ENCODE data around the gene LRRC56. TPM values are rescaled to one million over a fixed set of nuclear protein-coding genes. Genes with fewer than 3 reads are reported as not detected.

The LRRC56 gene
- total RNA-seq, 1 experiment from 2014 or later, result 3.4 TPM

GRCh38 chr11:502288-503178 is 34.8 kb upstream of the LRRC56 start:
- no peak overlapping the region for H3K14ac ChIP-seq (ENCODE audit: insufficient read depth, low read length)
- H3K23ac ChIP-seq (ENCODE audit: insufficient read length, low read depth, low read length), result no peak overlapping the region
- Mint-ChIP-seq H3K9me3 (peaks cover 4 to 5% of the 10 kb centered on the region in 2 experiments), H3K4me3 (no peak overlapping the region), H3K27me3 (ENCODE audit: low read depth) (peaks cover under 1% of the 10 kb centered on the region; the same call in 1 of the 2 replicates), H3K27ac (no peak overlapping the region; a peak in 1 of 7 replicates), H3K36me3 (ENCODE audit: insufficient read depth in 1 of 3, low read depth in 3 of 3) (peaks cover 24 to 44% (median 35%) of the 10 kb centered on the region in 3 experiments), H3K4me1 (peaks cover 3 to 6% of the 10 kb centered on the region in 2 experiments; a peak in 2 of 4 replicates)
- no peak overlapping the region for H3K18ac ChIP-seq (ENCODE audit: insufficient read length, low read depth, low read length)
- H4K8ac ChIP-seq (replicated peaks; ENCODE audit: insufficient read length, low read depth, low read length), result no peak overlapping the region
- no peaks in the 10 kb centered on the region for H3K27me3 ChIP-seq (ENCODE audit: insufficient read depth, low read length)
- no CpG with 5 or more reads among the region's 10 CpGs for WGBS (ENCODE audit: extremely low coverage, insufficient read length, low lambda C conversion rate)
- DNase-seq, result no peak
- H3K23me2 ChIP-seq (ENCODE audit: insufficient read length, low read depth, low read length, poor library complexity, severe bottlenecking), result peaks cover 13% of the 10 kb centered on the region
- H3T11ph ChIP-seq (ENCODE audit: low read length), result no peak overlapping the region
- no peaks in the 10 kb centered on the region for H3K9me3 ChIP-seq (ENCODE audit: control insufficient read depth, low read depth, low read length)
- H3K4me1 ChIP-seq (ENCODE audit: insufficient read depth, low read length), result no peaks in the 10 kb centered on the region
- H3K79me1 ChIP-seq (ENCODE audit: insufficient read depth, low read depth, low read length, poor library complexity, severe bottlenecking), result no peaks in the 10 kb centered on the region
- no peak for TF ChIP-seq CTCF (conservative IDR thresholded peaks at IDR 0.05)
- H4K5ac ChIP-seq (ENCODE audit: insufficient read length, low read depth, low read length), result no peak overlapping the region
- no peak overlapping the region for H2BK120ac ChIP-seq (ENCODE audit: low read depth, low read length, poor library complexity, severe bottlenecking)
- no peak overlapping the region for H3K4me2 ChIP-seq (ENCODE audit: insufficient read depth, insufficient read length, low read length)
- H2AK5ac ChIP-seq (ENCODE audit: insufficient read length, low read length), result no peak overlapping the region
- H2BK12ac ChIP-seq (ENCODE audit: insufficient read length, low read depth, low read length), result no peak overlapping the region
- H2BK15ac ChIP-seq (ENCODE audit: low read depth, low read length), result no peak overlapping the region
- no peak overlapping the region for H3K4ac ChIP-seq (ENCODE audit: low read depth, low read length)
- H3K79me2 ChIP-seq (ENCODE audit: insufficient read depth, low read length), result peaks cover 2% of the 10 kb centered on the region; the same call in 1 of the 2 replicates
- no peak overlapping the region for H3K9ac ChIP-seq (ENCODE audit: extremely low read depth, insufficient read length, low read length)
- H4K20me1 ChIP-seq (ENCODE audit: control insufficient read depth, insufficient read depth, insufficient read length), result no peaks in the 10 kb centered on the region
- H3K56ac ChIP-seq (ENCODE audit: insufficient read length, low read depth, low read length), result no peak overlapping the region
- no peak overlapping the region for H3K27ac ChIP-seq (ENCODE audit: insufficient read length, low read depth, low read length)
- H2BK5ac ChIP-seq (ENCODE audit: insufficient read length, low read length), result no peak overlapping the region
- no peak overlapping the region for H2AFZ ChIP-seq (ENCODE audit: low read length)
- H4K91ac ChIP-seq (ENCODE audit: insufficient read length, low read depth, low read length), result no peak overlapping the region
- no peak overlapping the region for H2BK20ac ChIP-seq (ENCODE audit: low read depth, low read length, poor library complexity, severe bottlenecking)
